ENCODE measurements around the gene RADX.

RADX gene

GRCh38 chrX:106599411-106599810 is 12.4 kb upstream of the RADX start:
- DNase-seq (ENCODE audit: low read depth): no peak
- H3K4me3 ChIP-seq (ENCODE audit: low read depth, low read length): no peak overlapping the region
- TF ChIP-seq CTCF (IDR thresholded peaks at IDR 0.05; ENCODE audit: low read depth, low read length): no peak
- no peak for TF ChIP-seq MAX (IDR thresholded peaks at IDR 0.05; ENCODE audit: low read depth, low read length)
- TF ChIP-seq POLR2A (IDR thresholded peaks at IDR 0.05; ENCODE audit: extremely low read depth, insufficient read length): no peak
- TF ChIP-seq MYC (IDR thresholded peaks at IDR 0.05; ENCODE audit: low read depth, low read length): no peak

GRCh38 chrX:106606571-106606970 is 5.2 kb upstream of the RADX start:
- DNase-seq (ENCODE audit: low read depth): no peak
- H3K4me3 ChIP-seq (ENCODE audit: low read depth, low read length): no peak overlapping the region
- TF ChIP-seq MAX (IDR thresholded peaks at IDR 0.05; ENCODE audit: low read depth, low read length): no peak
- TF ChIP-seq CTCF (IDR thresholded peaks at IDR 0.05; ENCODE audit: low read depth, low read length): no peak
- TF ChIP-seq MYC (IDR thresholded peaks at IDR 0.05; ENCODE audit: low read depth, low read length): no peak
- no peak for TF ChIP-seq POLR2A (IDR thresholded peaks at IDR 0.05; ENCODE audit: extremely low read depth, insufficient read length)

- TF ChIP-seq MAX (IDR thresholded peaks at IDR 0.05; ENCODE audit: low read depth, low read length) (no peak), MYC (IDR thresholded peaks at IDR 0.05; ENCODE audit: low read depth, low read length) (no peak), CTCF (IDR thresholded peaks at IDR 0.05; ENCODE audit: low read depth, low read length) (no peak), POLR2A (IDR thresholded peaks at IDR 0.05; ENCODE audit: extremely low read depth, insufficient read length) (no peak)
- H3K4me3 ChIP-seq (ENCODE audit: low read depth, low read length): no peak overlapping the region
- no peak for DNase-seq (ENCODE audit: low read depth)
Measured at GRCh38 chrX:106608016-106608415, 3.8 kb upstream of the RADX start.

GRCh38 chrX:106611317-106611678 is 480 bp upstream of the RADX start:
- no peak for TF ChIP-seq CTCF (IDR thresholded peaks at IDR 0.05; ENCODE audit: low read depth, low read length)
- TF ChIP-seq MYC (IDR thresholded peaks at IDR 0.05; ENCODE audit: low read depth, low read length): no peak
- TF ChIP-seq POLR2A (IDR thresholded peaks at IDR 0.05; ENCODE audit: extremely low read depth, insufficient read length): no peak
- DNase-seq (ENCODE audit: low read depth): no peak
- no peak overlapping the region for H3K4me3 ChIP-seq (ENCODE audit: low read depth, low read length)

- no peak for DNase-seq (ENCODE audit: low read depth)
- TF ChIP-seq MYC (IDR thresholded peaks at IDR 0.05; ENCODE audit: low read depth, low read length) (no peak), MAX (IDR thresholded peaks at IDR 0.05; ENCODE audit: low read depth, low read length) (no peak), CTCF (IDR thresholded peaks at IDR 0.05; ENCODE audit: low read depth, low read length) (no peak)
- no peak overlapping the region for H3K4me3 ChIP-seq (ENCODE audit: low read depth, low read length)
Measured at GRCh38 chrX:106612393-106612763, 600 bp downstream of the RADX start.

- TF ChIP-seq POLR2A (IDR thresholded peaks at IDR 0.05; ENCODE audit: extremely low read depth, insufficient read length) (no peak), MAX (IDR thresholded peaks at IDR 0.05; ENCODE audit: low read depth, low read length) (no peak), MYC (IDR thresholded peaks at IDR 0.05; ENCODE audit: low read depth, low read length) (no peak), CTCF (IDR thresholded peaks at IDR 0.05; ENCODE audit: low read depth, low read length) (no peak)
- no peak overlapping the region for H3K4me3 ChIP-seq (ENCODE audit: low read depth, low read length)
- DNase-seq (ENCODE audit: low read depth): no peak
Measured at GRCh38 chrX:106613277-106613676, 1.5 kb downstream of the RADX start.

Data from NB4 (cell line).